Testis (tissue), 2 donors: ENCODE data around the gene F2.

Experiments used
- CTCF ChIP-seq, 3 experiments: fragments of 450-650 bp in 2 of 3; fragments of 200-600 bp in 1 of 3; sonication (generic) in 1 of 3; IDR thresholded peaks; one replicate each; pipeline ENCODE4 v1.5.1; 2016 to 2019; ENCODE audit warnings: antibody characterized with exemption in 3 of 3, mild to moderate bottlenecking in 2 of 3, moderate library complexity in 1 of 3
- POLR2A ChIP-seq: fragments of 450-650 bp; IDR thresholded peaks from one replicate; pipeline ENCODE4 v1.6.1; 2017; ENCODE audit warnings: antibody characterized with exemption, mild to moderate bottlenecking, moderate library complexity

GRCh38 chr11:46731545-46731944, 12.5 kb downstream of the F2 start:
- TF ChIP-seq CTCF (IDR thresholded peaks at IDR 0.05) (no peak), POLR2A (no peak)
